Glutamatergic neuron (in vitro differentiated cells): Measurements from ENCODE around the gene FBXW8. TPM values are rescaled to one million over a fixed set of nuclear protein-coding genes. Genes with fewer than 3 reads are reported as not detected.

Experiments used
- DNase-seq: peaks from one replicate; pipeline ENCODE4 v3.0.0; 2022
- H3K27ac Mint-ChIP-seq: one replicate; pipeline ENCODE4 v1.8.0; 2020; ENCODE audit warnings: mild to moderate bottlenecking, mixed read lengths, inconsistent platforms; ENCODE audit not compliant: unreplicated experiment
- H3K27me3 Mint-ChIP-seq: one replicate; pipeline ENCODE4 v1.8.0; 2020; ENCODE audit warnings: mild to moderate bottlenecking, moderate library complexity, mixed read lengths, inconsistent platforms; ENCODE audit not compliant: unreplicated experiment
- H3K36me3 Mint-ChIP-seq: one replicate; pipeline ENCODE4 v1.8.0; 2020; ENCODE audit warnings: mild to moderate bottlenecking, mixed read lengths, inconsistent platforms; ENCODE audit not compliant: unreplicated experiment
- H3K4me1 Mint-ChIP-seq: one replicate; pipeline ENCODE4 v1.8.0; 2020; ENCODE audit warnings: mild to moderate bottlenecking, low read depth, mixed read lengths, inconsistent platforms; ENCODE audit not compliant: unreplicated experiment
- H3K4me3 Mint-ChIP-seq: one replicate; pipeline ENCODE4 v1.8.0; 2020; ENCODE audit warnings: mild to moderate bottlenecking, mixed read lengths, inconsistent platforms; ENCODE audit not compliant: unreplicated experiment
- H3K9me3 Mint-ChIP-seq: one replicate; pipeline ENCODE4 v1.8.0; 2020; ENCODE audit warnings: mild to moderate bottlenecking, moderate library complexity, mixed read lengths, inconsistent platforms; ENCODE audit not compliant: unreplicated experiment
- total RNA-seq: library from RNA; stranded (reverse); fragmentation: NEBNext Ultra II Directional; extraction: Animal tissue kit (Norgen Biotek cat#: 25700); gene quantifications from one replicate; pipeline ENCODE4 v1.2.1, GENCODE V29; 2021; ENCODE audit not compliant: unreplicated experiment
- TF ChIP-seq, protein P1 (sequence below): fragments of 200-600 bp; sonication (generic); IDR thresholded peaks from one replicate; pipeline ENCODE4 v1.5.0; 2021; ENCODE audit not compliant: partially characterized antibody, unreplicated experiment

FBXW8 gene
- total RNA-seq, 1 donor from 2014 or later, result 16.2 TPM

DNA sequence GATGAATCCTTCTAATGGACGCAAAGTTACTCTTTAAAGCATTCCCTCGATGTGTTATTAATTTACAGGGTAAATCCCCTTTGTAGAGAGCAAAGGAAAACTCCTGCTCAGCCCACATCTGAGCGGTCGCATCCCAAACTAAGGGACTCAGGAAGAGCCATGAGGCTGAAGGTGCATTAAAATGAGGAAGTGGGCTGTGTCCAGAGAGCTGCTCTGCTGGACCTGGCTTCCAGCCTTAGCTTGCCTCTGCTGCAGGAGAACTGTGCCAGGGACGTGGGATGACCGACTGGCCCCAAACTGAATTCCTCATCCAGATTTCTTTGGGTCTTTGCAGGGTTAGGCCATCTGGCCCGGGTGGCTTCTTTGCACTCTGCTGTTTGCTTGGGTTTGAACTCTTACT is 88.3 kb downstream of the FBXW8 start:
- Mint-ChIP-seq H3K36me3 (no peaks in the 10 kb centered on the region), H3K4me3 (no peak overlapping the region), H3K27me3 (no peaks in the 10 kb centered on the region), H3K4me1 (peaks cover 2% of the 10 kb centered on the region), H3K9me3 (no peaks in the 10 kb centered on the region), H3K27ac (no peak overlapping the region)
- TF ChIP-seq, protein P1, sequence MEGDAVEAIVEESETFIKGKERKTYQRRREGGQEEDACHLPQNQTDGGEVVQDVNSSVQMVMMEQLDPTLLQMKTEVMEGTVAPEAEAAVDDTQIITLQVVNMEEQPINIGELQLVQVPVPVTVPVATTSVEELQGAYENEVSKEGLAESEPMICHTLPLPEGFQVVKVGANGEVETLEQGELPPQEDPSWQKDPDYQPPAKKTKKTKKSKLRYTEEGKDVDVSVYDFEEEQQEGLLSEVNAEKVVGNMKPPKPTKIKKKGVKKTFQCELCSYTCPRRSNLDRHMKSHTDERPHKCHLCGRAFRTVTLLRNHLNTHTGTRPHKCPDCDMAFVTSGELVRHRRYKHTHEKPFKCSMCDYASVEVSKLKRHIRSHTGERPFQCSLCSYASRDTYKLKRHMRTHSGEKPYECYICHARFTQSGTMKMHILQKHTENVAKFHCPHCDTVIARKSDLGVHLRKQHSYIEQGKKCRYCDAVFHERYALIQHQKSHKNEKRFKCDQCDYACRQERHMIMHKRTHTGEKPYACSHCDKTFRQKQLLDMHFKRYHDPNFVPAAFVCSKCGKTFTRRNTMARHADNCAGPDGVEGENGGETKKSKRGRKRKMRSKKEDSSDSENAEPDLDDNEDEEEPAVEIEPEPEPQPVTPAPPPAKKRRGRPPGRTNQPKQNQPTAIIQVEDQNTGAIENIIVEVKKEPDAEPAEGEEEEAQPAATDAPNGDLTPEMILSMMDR, result no peak
- DNase-seq, result no peak

DNA sequence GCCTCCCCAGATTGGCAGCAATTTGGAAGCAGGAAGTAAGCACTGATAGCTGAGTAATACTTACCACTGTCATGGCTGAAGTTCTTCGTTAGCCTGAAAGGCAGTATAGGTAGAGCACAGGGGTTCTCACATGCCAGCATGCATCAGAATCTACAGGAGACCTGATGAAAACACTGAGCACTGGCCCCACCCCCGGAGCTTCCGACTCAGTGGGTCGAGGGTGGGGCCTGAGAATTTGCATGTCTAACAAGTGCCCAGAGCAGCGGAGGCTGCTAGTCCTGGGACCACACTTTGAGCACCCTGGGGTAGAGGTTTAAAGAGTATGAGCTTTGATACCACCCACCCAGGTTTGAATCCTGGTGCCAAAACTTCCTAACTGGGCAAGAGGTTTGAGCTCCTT is 89.6 kb downstream of the FBXW8 start:
- Mint-ChIP-seq H3K27me3 (no peaks in the 10 kb centered on the region), H3K9me3 (no peaks in the 10 kb centered on the region), H3K27ac (no peak overlapping the region), H3K4me3 (no peak overlapping the region), H3K36me3 (peaks cover 1% of the 10 kb centered on the region), H3K4me1 (peaks cover 2% of the 10 kb centered on the region)
- no peak for DNase-seq
- TF ChIP-seq, protein P1, result no peak

DNA sequence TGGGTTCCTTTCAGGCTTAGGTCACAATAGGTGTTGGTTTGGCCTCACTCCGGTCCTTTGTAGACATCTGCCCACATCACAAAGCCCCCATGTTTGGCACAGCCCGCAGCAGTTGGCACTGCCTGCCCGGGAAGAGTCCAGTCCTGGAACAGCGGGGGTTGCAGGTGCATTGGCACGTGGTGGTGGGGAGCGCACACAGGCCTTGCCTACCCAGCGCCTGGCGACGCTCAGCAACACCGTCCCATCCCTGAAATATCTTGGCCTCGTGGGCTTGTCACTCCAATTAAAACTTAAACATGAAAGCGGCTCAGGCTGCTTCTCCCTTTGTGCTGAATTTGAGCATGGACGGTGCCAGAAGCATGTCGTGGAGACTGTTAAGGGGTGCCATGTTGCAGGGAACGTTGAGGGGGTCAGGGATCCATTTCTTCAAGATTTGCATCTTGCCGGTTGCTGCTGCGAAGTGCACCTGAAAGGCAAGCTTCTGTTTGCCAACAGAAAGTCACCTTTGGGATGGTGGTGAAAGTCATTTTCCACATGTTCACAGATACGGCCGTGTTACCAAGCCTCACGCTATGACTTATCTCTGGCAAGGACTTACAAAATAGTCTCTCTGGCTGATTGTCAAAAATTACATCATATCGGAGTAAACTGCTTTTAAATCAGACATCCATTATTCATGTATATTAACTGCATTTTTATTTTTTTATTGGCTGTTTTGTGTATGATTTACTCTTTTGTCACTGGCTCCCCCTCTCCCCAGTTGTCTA is 91.5 kb downstream of the FBXW8 start:
- H3K4me1 Mint-ChIP-seq, result peaks cover 6% of the 10 kb centered on the region
- TF ChIP-seq, protein P1, result no peak
- H3K27ac Mint-ChIP-seq, result no peak overlapping the region

DNA sequence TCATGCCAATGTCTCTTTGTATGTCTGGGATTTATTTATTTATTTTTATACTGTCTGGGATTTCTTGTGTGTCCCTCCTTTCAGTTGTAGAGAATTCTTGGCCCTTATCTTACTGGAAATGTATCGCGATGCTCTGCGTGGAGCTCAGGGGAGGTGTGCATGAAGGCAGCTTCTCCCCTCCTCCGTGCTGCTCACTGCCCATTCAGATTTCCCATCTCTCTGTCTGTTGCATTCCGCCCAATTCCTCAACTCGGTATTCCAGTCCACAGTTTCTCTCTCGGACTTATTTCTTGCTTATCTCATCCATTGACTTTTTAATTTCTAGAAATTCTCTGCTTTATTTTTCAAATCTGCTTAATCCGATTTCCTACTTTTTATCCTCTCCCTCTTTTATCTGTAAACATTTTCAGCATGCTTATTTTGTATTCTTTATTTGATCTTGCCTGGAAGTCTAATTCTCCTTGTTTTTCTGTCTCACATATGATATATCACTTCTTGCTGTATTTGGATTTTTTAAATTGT is 93.2 kb downstream of the FBXW8 start:
- no peak overlapping the region for H3K4me3 Mint-ChIP-seq
- peaks cover 16% of the 10 kb centered on the region for H3K4me1 Mint-ChIP-seq
- no peak overlapping the region for H3K27ac Mint-ChIP-seq
- TF ChIP-seq, protein P1, result no peak
- H3K9me3 Mint-ChIP-seq, result no peaks in the 10 kb centered on the region
- no peaks in the 10 kb centered on the region for H3K27me3 Mint-ChIP-seq
- no peak for DNase-seq
- H3K36me3 Mint-ChIP-seq, result peaks cover 9% of the 10 kb centered on the region

More for the DNA sequence above, 91.5 kb downstream of the FBXW8 start:
- DNase-seq, result no peak
- H3K36me3 Mint-ChIP-seq, result peaks cover 9% of the 10 kb centered on the region
- H3K4me3 Mint-ChIP-seq, result no peak overlapping the region
- no peaks in the 10 kb centered on the region for H3K27me3 Mint-ChIP-seq
- no peaks in the 10 kb centered on the region for H3K9me3 Mint-ChIP-seq

DNA sequence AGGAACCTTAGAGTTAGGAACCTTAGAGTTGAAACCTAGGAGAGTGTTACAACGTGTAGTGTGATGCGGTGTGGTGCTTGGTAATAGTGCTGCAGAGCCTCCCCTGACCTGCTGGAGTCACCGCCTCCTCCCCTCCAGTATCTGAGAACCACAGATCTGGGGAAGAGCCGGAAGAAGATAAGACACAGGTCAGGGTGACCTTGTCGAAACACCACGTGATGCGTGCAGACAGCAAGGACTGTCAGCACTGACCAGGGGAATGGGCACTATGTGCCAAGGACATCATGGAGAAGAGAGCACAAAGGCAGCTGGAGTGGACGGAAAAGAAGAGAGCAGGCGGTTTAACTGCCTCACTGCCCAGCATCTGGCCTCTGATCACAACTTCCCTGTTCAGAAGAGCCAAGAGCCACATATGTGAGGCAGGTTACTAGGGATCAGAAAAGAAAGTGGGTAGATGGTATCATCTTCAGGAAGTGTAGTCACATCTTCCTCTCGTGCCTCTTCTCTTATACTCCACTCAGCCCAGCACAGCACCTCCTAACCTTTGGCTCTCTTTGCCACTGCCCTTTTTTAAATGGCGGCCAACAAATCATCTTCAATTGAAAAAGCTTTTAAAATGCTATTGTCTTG is 94.8 kb downstream of the FBXW8 start:
- Mint-ChIP-seq H3K9me3 (no peaks in the 10 kb centered on the region), H3K27ac (peak overlapping the region; percentile 7), H3K27me3 (peaks cover 2% of the 10 kb centered on the region), H3K36me3 (peaks cover 9% of the 10 kb centered on the region), H3K4me3 (peak overlapping the region; percentile 31), H3K4me1 (peaks cover 16% of the 10 kb centered on the region)
- DNase-seq, result no peak
- TF ChIP-seq, protein P1, result no peak
